NCI-H1694 treated with DMSO at 0.1 percent for 48 hours (cell line): ENCODE results near the gene ZDHHC14.

Source experiments
- DNase-seq: peaks from one replicate; lab custom pipeline; 2025; lab: John Stamatoyannopoulos, UW

ZDHHC14 gene

DNA sequence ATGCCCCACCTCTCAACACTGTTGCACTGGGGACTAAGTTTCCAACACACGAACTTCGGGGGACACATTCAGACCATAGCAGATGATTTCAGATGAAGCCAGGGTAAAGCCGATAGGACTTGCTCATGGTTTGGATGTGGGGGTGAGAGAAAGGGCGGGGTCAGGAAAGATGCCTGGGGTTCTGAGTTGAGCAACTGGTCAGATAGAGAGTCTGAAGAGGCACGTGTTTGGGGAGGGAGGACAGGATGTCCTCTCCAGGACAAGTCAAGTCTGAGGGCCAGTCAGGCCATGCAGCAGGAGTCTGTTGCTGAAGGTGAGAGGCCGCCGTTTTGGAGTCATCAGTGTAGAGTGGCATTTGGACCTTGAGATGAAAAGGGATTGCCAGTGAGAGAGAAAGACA is 244.1 kb downstream of the ZDHHC14 start:
- no peak for DNase-seq

DNA sequence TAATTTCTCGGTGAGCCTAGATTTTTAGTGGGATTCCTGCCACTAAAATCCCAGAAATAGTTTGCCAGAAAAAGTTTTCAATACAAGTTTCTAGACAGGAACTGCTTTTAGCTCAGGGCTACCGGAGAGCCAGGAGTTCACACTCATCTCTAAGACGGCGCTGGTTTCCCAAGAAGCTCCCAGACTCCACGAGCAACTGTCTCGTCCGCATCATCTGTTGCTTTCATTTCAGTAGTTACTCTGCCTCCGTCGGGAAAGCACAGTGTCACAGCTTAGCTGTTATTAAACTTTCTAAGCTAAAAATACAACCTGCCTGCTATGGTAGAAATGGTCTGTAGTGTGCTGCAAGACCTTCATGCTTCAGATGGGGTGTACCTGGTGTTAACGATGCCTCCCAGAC is 244.8 kb downstream of the ZDHHC14 start:
- no peak for DNase-seq

DNA sequence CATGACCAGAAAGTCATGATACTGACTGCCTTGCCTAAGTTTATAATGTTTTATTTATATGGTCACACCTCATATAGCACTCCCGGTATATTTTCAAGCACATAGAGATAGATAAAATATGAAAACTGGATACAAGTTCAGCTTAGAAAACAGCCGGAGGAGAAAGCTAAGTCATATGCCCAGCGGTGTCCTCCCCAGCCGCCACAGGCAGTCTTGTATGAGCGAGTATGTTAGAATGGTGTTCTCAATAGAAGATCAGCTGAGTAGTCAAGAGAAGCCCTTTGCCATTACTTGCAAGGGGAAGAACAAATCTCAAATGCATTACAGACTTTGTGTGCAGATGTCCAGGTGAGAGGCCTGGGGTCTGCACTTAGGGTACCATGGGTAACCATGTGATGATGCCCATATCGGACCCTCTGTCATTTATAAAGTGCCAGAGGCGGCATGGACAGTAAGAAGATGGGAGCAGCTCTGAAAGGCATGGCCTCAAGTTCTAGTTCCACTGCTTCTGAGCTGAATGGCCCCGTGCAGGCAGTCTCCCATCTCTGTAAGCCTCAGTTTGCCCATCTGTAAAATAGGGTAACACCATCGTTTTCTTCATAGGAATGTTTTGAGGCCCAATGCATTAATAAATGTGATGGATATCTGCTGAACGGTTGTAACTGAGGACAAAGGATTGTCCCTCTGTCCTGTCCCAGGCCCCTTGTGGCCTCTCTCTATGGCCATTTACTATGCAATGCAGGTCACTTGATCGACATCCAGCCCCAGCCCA is 246.4 kb downstream of the ZDHHC14 start:
- no peak for DNase-seq

DNA sequence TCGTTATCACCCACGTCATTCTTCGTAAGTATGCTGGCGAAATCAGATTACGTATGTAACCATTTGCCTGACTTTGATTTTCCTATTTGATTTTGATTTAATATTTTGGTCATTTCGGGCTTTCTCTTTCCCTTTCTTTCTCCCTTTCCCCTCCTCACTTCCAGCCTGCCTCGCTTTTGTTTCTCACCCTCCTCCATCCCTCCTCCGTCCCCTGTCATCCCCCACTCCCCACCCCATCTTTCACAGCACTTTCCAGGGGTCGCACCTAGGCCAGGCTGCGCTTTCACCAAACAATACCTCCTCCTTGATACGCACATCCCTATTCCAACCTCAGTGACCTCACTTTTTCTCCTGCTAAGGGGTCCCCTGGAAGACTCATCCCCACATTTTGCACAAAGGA is 247.5 kb downstream of the ZDHHC14 start:
- no peak for DNase-seq

DNA sequence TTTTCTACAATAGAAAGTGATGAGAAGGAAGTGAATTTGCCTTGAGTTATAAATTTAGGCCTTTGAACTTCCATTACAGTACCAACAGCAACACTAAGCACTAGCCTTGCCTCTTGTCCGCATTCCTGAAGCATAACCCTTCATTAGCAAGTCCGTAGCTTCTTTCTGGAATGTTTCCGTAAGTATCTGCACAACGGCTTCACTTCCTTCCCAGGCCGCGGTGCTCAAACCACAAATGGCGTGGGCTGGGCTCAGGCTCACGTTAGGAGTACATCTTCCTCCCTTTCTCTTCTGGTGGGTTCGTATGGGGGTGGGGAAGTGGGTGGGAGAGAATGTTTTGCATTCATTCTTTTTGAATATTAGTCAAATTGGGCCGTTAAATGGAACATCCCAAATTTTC is 248.2 kb downstream of the ZDHHC14 start:
- DNase-seq: no peak

DNA sequence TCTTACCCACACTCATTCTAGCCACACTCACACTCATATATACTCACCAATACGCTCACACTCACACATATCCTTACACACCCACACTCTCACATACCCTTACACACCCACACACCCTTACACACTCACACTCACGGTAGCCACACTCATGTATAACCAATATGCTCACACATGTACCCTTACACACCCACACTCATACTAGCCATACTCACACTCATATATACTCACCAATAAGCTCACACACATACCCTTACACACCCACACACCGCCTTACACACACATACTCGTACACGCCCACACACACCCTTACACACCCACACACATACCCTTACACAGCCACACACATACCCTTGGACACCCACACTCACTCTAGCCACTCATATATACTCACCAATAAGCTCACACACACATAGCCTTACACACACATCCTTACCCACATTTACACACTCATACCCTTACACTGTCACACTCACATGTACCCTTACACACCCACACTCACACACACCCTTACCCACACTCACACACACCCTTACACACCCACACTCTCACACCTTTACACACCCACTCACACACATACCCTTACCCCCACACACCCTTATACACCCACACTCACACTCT is 249.6 kb downstream of the ZDHHC14 start:
- DNase-seq: no peak

DNA sequence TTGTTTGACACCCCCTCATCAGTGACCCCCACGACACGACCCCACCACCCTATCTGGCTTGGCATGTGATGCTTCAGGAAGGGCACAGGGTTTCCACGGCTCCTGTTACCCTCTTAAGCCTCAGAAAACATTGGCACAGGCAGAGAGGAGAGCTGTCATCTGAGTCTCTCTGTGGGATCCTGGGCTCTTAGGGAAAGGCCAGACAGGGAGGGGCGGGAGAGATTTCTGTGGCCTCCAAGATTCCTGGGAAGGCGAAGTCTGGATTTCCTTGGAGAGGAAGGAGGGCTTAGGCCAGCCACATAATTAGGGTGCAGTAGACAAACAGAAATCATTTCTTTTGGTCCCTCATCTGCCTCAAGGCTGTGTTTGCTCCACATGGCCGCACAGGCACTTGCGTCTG is 250.4 kb downstream of the ZDHHC14 start:
- DNase-seq: no peak

DNA sequence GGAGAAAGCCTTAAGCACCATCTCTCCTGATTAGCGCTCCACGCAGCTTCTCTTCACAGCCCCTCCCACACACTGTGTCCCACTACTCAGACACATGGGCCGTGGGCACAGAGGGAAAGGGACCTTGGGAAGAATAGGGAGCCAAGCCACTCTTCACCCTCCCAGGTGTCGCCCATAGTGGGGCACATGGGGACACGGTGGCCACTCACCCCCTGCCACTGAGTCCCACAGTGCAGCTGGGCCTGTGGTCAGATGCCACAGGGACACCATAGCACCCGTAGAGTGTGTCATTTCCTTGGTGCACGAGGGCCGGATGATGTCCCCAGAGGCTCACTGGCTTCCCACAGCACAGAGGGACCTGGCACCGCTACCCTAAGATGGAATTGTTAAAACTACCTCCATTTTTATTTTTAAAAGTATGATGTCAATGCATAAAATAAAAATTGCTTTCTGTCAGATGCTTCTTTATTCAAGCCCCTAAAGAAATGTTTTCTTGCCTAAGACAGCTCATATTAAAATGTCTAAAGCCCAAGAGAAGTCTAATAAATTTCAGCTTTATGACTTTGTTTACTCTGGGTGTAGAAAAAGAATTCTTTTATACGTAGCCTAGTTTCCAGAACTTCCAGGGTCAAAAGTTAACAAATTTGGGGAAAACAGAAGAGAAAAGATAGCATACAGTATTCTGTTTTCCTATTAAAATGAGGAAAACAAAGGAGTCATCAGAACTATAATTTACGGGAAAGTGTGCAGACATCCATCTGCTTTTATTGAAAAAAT is 251.0 kb downstream of the ZDHHC14 start:
- DNase-seq: no peak

DNA sequence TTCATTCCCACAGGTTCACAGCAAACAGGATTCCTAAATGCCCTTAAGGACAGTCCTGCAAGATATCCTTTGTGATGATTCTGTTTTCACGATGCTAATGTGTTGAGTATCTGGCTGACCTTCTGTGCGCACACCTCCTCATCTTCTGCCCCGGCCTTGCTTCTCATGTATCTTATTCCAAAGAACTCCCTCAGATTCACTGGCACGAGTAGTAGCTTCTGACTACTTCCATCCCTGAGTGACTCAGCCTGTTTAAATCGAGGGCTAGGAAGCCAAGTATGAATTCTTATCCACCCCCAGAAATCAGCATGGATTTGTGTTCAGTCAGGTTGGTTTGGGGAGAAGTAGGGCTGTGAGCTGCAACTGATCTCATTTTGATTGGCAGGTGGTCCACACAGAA is 251.8 kb downstream of the ZDHHC14 start:
- DNase-seq: no peak

DNA sequence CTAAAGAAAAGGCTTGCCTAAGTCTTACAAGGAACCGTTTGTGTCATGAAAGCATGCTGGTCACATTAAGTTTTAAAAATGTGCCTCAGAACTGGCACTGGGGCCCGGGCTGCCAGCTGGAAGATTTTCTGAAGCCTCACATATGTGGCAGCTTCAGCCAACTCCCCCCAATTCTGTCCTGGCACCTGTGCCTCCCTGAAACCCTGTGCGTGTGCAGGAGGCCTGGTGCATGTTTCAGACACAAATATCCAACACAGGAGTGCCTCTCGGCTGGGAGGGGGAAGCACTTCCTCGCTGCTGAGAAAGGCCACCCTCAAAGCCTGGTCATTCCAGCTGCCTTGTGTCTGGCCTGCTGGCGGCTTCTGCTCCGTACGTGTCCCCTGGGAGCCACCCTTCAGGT is 253.6 kb downstream of the ZDHHC14 start:
- no peak for DNase-seq

DNA sequence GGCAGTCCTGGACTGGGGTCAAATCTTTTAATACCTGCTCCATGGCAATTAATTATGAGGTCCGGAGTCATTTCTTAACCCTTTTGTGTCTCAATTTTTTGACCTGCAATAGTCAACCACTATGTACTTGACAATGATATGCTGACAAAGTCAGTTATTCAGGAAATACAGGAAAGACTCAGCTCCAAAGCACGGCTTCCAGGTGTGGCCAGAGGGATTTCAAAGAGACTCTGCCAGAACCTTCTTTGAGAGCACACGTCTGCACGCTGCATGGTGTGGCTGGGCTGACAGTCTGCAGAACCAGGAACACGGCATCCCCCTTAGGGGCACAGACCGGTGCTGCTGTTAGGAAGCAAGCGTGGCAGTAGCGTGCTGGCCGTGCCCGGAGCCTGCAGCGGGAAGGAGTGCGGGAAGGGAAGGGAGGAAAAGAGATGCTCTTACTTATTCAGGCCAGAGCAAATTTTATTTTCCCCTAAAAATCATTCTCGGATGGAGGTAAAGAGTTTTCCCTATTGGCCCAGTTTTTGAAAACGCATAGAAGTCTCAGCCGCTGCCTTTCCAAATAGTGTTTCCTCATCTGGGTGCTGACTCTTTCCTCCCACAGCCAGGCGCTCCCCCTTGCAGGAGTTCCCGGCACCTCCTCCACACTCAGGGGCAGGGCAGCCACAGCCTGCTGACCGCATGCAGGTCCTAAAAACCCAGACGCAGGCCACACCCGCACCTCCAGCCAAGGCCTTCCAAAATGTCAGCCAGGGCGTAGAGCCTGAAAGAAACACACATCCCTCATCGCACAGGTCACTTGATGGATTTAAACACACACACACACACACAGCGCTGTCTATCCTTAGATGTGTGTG is 254.6 kb downstream of the ZDHHC14 start:
- DNase-seq: no peak

DNA sequence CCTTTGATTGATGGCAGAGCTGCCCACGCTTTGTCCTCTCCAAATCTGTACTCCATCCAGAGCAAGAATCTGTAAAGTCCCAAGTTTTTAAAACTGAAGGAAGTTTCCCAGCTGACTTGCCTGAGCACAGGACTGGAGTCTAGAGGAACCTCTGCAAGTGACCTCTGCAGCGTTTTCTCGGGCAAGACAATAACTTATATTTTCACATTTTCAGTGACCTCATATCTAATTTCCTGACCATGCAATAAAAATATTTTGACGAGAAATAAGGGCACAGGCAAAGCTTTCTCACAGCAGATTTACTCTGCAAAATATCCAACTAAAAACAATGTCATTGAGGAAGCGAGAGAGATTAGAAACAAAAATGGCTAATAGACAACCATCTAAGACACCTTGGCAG is 256.5 kb downstream of the ZDHHC14 start:
- DNase-seq: no peak

DNA sequence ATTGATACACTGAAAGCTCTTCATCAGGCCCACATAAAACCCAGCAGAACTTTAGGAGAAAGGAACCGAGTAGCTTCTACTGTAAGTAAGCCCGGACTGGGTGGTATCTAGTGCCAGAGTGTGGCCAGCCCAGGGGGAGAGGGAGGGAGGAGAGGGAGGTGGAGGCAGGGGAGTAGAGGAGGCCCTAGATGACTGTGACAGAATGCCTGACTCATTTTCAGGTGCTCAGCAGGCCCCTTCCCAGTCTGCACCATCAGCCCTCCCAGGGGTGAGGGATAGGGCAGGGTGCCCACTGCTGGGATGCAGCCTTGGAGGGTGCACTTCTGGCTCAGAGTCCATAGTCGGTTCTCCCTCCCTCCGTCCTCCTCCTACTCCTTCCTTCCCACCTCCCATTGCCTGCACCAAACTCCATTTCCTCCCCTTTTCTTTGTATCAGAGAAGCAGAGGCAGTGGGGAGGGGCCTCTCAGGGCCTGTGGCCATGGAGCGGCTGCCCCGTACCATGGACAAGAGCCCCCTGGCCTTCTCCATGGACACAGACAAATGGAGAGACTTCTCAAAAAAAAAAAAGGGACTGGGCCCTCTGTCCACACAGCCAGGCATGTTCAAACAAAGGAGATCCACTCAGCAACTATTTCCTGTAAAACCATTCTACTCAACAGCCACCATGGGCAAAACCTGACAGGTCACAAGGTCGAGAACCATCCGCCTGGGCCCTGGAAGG is 257.1 kb downstream of the ZDHHC14 start:
- DNase-seq: no peak

DNA sequence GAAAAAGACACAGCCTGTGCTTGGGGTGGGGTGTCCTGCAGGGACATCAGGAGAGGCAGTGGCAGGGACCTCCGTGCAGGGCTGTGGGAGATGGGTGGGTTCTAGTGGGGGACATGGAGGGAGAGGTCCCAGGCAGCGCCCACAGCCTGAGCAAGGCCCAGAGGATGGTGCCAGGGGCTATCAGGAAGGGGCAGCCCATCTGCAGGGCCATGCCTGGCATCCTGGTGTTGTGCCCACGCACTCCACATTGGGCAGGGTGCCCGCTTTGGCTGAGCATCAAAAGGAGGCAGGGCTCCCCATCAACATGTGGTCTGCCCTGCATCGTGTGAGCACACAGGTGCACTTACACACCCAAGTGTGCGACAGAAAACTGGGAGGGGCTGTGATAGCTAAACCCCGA is 257.8 kb downstream of the ZDHHC14 start:
- no peak for DNase-seq

DNA sequence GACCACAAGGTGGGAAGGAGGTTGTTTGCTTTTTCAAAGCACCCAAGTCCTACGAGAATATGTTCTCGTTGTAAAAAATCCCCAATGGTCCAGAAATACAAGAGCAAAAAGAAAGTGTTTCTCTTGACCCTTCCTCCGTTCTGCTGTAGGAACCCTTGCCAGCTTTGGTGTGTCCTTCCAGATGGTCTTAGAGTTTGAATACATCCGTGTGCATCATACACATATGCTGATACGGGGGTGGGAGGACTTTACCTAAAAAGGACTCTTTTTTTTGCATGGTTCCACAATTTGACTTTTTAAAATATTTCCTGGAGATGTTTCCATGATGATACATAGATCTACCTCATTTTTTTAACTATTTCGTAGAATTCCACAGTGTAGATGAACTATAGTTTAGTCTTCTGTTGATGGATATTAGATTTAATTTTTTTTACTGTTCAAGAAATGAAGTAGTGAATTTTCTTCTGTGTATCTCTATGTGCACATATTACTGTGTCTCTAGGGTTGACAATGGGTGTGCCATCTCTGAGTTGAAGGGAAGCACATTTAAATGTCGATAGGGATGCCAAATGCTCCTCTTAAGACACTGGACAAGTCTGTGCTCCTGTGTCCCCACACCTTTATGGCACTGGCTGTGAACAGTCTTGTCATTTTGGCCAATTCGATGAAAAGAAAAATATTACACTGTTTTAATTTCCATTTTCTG is 259.9 kb downstream of the ZDHHC14 start:
- no peak for DNase-seq

DNA sequence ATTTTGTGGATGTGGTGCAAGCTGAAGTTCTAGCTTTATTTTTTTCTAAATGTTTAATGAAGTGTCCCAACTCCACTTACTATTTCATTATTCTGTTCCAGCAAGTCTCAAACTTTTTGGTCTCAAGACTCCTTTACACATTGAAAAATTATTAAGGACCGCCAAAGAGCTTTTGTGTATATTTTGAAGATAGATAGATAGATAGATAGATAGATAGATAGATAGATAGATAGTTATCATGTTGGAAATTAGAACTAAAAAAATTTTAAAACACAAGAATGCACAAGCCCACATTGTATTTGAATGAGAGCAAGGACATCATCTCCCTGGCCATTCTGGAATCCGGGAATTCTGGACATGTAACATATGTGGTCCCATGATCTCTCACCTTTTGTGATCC is 260.8 kb downstream of the ZDHHC14 start:
- no peak for DNase-seq

DNA sequence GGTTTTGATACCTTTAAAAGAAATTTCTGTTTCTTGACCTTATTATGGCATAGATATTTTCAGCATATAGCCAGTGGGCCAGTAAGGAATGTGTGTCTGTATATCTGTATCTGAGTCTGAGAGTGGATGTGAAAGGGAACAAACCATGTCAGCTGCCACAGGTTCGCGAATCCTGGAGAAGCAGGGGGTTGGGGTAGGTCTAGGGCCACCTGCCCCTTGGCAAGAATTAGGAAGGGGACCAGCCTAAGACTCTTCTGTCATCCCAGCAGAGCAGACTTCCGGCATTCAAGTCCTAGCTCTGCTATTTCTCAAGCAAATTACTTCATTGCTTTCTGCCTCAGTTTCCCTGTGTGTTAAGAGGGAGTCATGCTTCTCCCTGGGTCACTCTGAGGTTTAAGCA is 261.7 kb downstream of the ZDHHC14 start:
- DNase-seq: no peak

DNA sequence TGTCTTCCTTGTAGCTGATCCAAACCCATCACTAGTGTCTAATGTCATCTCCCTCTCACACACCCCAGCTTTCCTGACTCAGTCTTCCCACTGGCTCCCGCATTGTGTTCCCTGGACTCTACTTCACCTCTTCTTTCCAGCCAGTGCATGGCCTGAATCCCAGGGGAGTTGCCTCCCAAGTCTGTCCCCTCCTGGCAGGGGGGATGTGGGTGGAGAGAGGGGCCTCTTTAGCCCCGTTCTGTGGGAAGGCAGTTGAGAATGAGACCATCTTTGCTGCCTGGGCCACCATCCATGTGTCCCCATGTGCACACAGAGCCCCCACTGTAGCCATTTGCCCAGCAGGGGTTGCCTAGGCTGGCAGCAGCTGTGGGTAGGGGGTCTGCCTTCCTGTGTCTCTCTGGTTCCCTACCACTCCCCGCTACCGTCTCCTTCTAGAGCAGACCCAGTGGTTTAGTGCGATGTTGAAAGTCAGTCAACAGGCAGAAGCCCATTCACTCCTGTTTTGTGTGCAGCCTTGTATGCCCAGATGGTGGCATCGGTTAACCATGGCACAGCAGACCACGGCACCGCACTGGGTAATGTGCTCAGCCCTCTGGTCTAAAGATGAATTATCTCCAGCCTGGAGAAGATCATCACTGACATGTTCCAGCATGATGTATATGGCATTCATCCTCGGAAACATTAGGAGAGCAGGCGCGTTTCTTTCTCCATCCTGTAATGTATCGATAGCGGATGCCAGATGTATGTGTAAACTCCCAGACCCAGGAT is 263.2 kb downstream of the ZDHHC14 start:
- DNase-seq: peak; percentile 81

DNA sequence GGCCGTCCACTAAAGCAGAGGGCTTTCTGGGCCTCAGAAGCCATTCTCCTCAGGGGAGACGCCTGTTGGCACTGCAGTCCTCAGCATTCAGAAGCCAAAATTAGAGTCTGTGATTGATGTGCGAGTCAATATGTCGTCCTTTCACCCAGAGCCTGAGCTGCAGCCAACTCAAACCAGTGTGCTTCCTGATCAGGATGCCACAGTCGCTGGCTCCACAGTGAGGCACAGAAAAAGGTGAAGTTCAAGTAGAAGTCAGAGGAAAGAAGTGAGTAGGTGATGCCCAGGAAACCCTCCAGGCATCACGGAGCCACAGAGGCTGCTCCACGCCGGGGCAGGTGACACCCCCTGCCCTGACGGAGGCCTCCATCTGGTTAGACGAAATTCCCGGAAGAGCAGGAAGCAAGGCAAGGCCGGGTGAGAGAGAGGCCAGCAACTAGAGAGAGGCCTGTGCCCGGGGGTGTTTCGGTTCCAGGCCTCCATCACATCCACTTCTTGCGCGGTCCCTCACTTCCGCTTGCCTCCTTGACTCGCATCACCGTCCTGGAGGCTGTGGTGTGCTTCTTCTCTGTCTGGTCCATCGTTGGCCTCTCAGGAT is 264.3 kb downstream of the ZDHHC14 start:
- peak; percentile 41 for DNase-seq

DNA sequence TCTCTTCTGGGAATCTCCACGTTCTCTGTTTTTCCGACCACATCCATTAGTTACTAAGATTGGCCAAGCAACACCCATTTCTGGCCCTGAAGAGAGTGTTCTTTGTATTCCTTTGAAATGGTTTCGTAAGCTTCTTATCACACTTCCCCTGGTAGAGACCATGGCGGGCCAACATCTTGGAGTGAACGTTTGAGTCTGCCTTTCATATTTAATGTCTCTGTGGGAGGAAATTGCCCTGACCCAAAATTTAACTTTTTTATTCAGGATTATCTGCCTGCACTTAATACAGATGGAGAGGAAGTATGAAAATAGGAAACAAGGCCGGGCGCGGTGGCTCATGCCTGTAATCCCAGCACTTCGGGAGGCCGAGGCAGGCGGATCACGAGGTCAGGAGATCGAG is 265.0 kb downstream of the ZDHHC14 start:
- no peak for DNase-seq
